Measurements from ENCODE around the gene YARS1. TPM values are rescaled to one million over a fixed set of nuclear protein-coding genes. Genes with fewer than 3 reads are reported as not detected.

Gene YARS1
- polyA plus RNA-seq, 3 donors: 38.1 to 42.7 (median 39.8) TPM

DNA sequence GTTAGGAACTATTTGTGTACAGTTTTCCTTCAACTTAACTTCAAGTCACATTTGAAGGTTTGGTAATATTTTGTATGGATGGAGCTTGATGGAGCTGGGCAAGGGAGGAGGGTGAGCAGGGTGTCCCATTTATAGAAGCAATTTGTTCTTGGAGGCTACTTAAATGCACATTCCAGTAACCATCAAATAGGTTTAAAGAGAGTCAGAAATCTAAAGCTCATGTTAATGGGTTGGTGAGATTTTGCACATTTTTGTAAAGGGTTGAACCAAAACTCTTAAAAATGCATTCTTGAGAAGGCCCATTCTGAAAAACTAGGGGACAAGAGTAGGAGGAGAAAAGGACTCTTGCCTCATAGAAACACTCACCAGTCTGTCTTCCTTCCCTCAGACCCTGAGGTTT is 43.4 kb upstream of the YARS1 start:
- Histone ChIP-seq H3K4me2 (replicated peaks; ENCODE audit: extremely low read depth, low read length, poor library complexity, severe bottlenecking) (no peak overlapping the region), H3K9me3 (replicated peaks in 1 of 2; ENCODE audit: control insufficient read depth in 1 of 2, insufficient read depth in 1 of 2, low read length in 2 of 2) (no peaks in the 10 kb centered on the region), H3K9ac (ENCODE audit: insufficient read depth, low read length, poor library complexity, severe bottlenecking) (no peak overlapping the region), H3K27ac (ENCODE audit: low read depth in 1 of 2, low read length in 2 of 2) (no peak overlapping the region), H3K4me3 (replicated peaks in 1 of 3; ENCODE audit: low read depth in 2 of 3, low read length in 3 of 3) (no peak overlapping the region), H4K20me1 (ENCODE audit: insufficient read depth, low read length) (no peaks in the 10 kb centered on the region), H3K27me3 (ENCODE audit: control insufficient read depth in 2 of 2, insufficient read depth in 2 of 2, low read length in 2 of 2) (no peaks in the 10 kb centered on the region), H3K36me3 (replicated peaks in 1 of 2; ENCODE audit: control insufficient read depth in 1 of 2, insufficient read depth in 2 of 2, low read length in 2 of 2) (peaks cover 41 to 84% of the 10 kb centered on the region in 2 donors), H3K79me2 (ENCODE audit: insufficient read depth, low read length) (no peaks in the 10 kb centered on the region), H2AFZ (ENCODE audit: insufficient read depth, low read depth, low read length, poor library complexity, severe bottlenecking) (no peak overlapping the region), H3K4me1 (ENCODE audit: control insufficient read depth in 1 of 2, insufficient read depth in 2 of 2, low read length in 2 of 2) (no peaks in the 10 kb centered on the region)
- Mint-ChIP-seq H3K27me3 (ENCODE audit: low read depth in 3 of 3) (no peaks in the 10 kb centered on the region), H3K4me1 (no peaks in the 10 kb centered on the region), H3K4me3 (no peak overlapping the region), H3K9me3 (peaks cover 0 to 2% (median 0%) of the 10 kb centered on the region in 7 donors), H3K36me3 (peaks cover 58 to 65% of the 10 kb centered on the region in 2 donors), H3K27ac (no peak overlapping the region)
- intact Hi-C loops (cut with micrococcal nuclease): no loop called here
- TF ChIP-seq, protein P1, sequence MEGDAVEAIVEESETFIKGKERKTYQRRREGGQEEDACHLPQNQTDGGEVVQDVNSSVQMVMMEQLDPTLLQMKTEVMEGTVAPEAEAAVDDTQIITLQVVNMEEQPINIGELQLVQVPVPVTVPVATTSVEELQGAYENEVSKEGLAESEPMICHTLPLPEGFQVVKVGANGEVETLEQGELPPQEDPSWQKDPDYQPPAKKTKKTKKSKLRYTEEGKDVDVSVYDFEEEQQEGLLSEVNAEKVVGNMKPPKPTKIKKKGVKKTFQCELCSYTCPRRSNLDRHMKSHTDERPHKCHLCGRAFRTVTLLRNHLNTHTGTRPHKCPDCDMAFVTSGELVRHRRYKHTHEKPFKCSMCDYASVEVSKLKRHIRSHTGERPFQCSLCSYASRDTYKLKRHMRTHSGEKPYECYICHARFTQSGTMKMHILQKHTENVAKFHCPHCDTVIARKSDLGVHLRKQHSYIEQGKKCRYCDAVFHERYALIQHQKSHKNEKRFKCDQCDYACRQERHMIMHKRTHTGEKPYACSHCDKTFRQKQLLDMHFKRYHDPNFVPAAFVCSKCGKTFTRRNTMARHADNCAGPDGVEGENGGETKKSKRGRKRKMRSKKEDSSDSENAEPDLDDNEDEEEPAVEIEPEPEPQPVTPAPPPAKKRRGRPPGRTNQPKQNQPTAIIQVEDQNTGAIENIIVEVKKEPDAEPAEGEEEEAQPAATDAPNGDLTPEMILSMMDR (IDR thresholded peaks at IDR 0.05): no peak
- DNase-seq: no peak

DNA sequence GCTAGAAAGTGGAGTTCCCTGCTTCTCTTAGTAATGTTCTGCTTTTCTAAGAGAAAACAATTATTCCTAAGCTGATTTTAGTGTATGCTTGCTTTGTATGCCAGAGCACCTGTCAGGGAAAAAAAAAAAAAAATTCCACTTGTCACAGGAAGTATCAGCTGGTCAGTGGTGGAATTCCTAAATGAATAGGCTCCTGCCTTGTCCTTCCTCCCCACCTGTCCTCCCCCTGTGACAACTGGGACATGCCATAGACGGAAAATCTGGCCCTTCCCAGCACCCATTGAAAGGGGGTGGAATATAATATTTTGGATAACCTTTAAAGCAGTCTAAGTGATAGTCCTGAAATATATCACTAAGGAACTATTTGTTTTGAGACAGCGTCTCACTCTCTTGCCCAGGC is 42.8 kb upstream of the YARS1 start:
- H3K4me1 Mint-ChIP-seq: no peaks in the 10 kb centered on the region
- Histone ChIP-seq H3K4me2 (replicated peaks; ENCODE audit: extremely low read depth, low read length, poor library complexity, severe bottlenecking) (no peak overlapping the region), H3K27ac (ENCODE audit: low read depth in 1 of 2, low read length in 2 of 2) (no peak overlapping the region), H3K27me3 (ENCODE audit: control insufficient read depth in 2 of 2, insufficient read depth in 2 of 2, low read length in 2 of 2) (no peaks in the 10 kb centered on the region), H3K4me3 (replicated peaks in 1 of 3; ENCODE audit: low read depth in 2 of 3, low read length in 3 of 3) (no peak overlapping the region), H3K79me2 (ENCODE audit: insufficient read depth, low read length) (no peaks in the 10 kb centered on the region), H3K9me3 (replicated peaks in 1 of 2; ENCODE audit: control insufficient read depth in 1 of 2, insufficient read depth in 1 of 2, low read length in 2 of 2) (no peaks in the 10 kb centered on the region), H3K9ac (ENCODE audit: insufficient read depth, low read length, poor library complexity, severe bottlenecking) (no peak overlapping the region), H4K20me1 (ENCODE audit: insufficient read depth, low read length) (no peaks in the 10 kb centered on the region), H3K4me1 (ENCODE audit: control insufficient read depth in 1 of 2, insufficient read depth in 2 of 2, low read length in 2 of 2) (no peaks in the 10 kb centered on the region), H2AFZ (ENCODE audit: insufficient read depth, low read depth, low read length, poor library complexity, severe bottlenecking) (no peak overlapping the region), H3K36me3 (replicated peaks in 1 of 2; ENCODE audit: control insufficient read depth in 1 of 2, insufficient read depth in 2 of 2, low read length in 2 of 2) (peaks cover 48 to 90% of the 10 kb centered on the region in 2 donors)
- no peak overlapping the region for H3K4me3 Mint-ChIP-seq
- DNase-seq: no peak
- peaks cover 63 to 72% of the 10 kb centered on the region in 2 donors for H3K36me3 Mint-ChIP-seq
- no peaks in the 10 kb centered on the region for H3K27me3 Mint-ChIP-seq (ENCODE audit: low read depth in 3 of 3)
- peaks cover 0 to 2% (median 0%) of the 10 kb centered on the region in 7 donors for H3K9me3 Mint-ChIP-seq
- TF ChIP-seq, protein P1 (IDR thresholded peaks at IDR 0.05): no peak
- WGBS (ENCODE audit: insufficient coverage): no CpG with 5 or more reads among the region's 2 CpGs
- intact Hi-C loops (cut with micrococcal nuclease): no loop called here
- no peak overlapping the region for H3K27ac Mint-ChIP-seq

Data from CD14-positive monocyte (primary cell).